Islet of Langerhans (tissue), 1 donor: ENCODE measurements around the gene BLM.
"Not testable (repeated sequence)": the region's sequence is repeated elsewhere in the genome, so short reads cannot be mapped to it uniquely, and the experiment has no call there.

Source experiments
- FAIRE-seq: peaks from one replicate; lab custom pipeline; 2011; peaks lifted over from hg19 to GRCh38; lab: Jason Lieb, UNC

The BLM gene

GRCh38 chr15:90822204-90822955, 105.2 kb downstream of the BLM start:
- no peak for FAIRE-seq

GRCh38 chr15:90823455-90823974, 106.4 kb downstream of the BLM start:
- FAIRE-seq: no peak

GRCh38 chr15:90825115-90825899, 108.2 kb downstream of the BLM start:
- FAIRE-seq: not testable (repeated sequence)

GRCh38 chr15:90826206-90826885, 109.2 kb downstream of the BLM start:
- not testable (repeated sequence) for FAIRE-seq

- no peak for FAIRE-seq
Observed at GRCh38 chr15:90826886-90827435, 109.8 kb downstream of the BLM start.

GRCh38 chr15:90828111-90828510, 111.0 kb downstream of the BLM start:
- FAIRE-seq: no peak

GRCh38 chr15:90829126-90829525, 112.0 kb downstream of the BLM start:
- no peak for FAIRE-seq

GRCh38 chr15:90829942-90830440, 112.8 kb downstream of the BLM start:
- FAIRE-seq: no peak

- no peak for FAIRE-seq
Observed at GRCh38 chr15:90834626-90835025, 117.5 kb downstream of the BLM start.

GRCh38 chr15:90836296-90836871, 119.2 kb downstream of the BLM start:
- no peak for FAIRE-seq

- FAIRE-seq: no peak
Observed at GRCh38 chr15:90837094-90837493, 119.9 kb downstream of the BLM start.

GRCh38 chr15:90838139-90838538, 121.0 kb downstream of the BLM start:
- FAIRE-seq: no peak

- FAIRE-seq: no peak
Observed at GRCh38 chr15:90838544-90838943, 121.4 kb downstream of the BLM start.

- no peak for FAIRE-seq
Observed at GRCh38 chr15:90839187-90840071, 122.3 kb downstream of the BLM start.

GRCh38 chr15:90840157-90840855, 123.2 kb downstream of the BLM start:
- FAIRE-seq: no peak

- no peak for FAIRE-seq
Observed at GRCh38 chr15:90840954-90841353, 123.8 kb downstream of the BLM start.

GRCh38 chr15:90844696-90845095, 127.5 kb downstream of the BLM start:
- no peak for FAIRE-seq

GRCh38 chr15:90845201-90845949, 128.2 kb downstream of the BLM start:
- FAIRE-seq: no peak

- not testable (repeated sequence) for FAIRE-seq
Observed at GRCh38 chr15:90849424-90849823, 132.3 kb downstream of the BLM start.
